H9 (cell line): ENCODE results near the gene FAP. TPM values are rescaled to one million over a fixed set of nuclear protein-coding genes. Genes with fewer than 3 reads are reported as not detected.

Experiments used
- DNase-seq: peaks from one replicate; pipeline ENCODE4 v3.0.0-alpha.2; 2017
- H2AFZ ChIP-seq: one replicate; pipeline ENCODE4 v1.6.1; 2013; ENCODE audit warnings: mild to moderate bottlenecking, low read length, control low read depth, moderate library complexity
- H2AK5ac ChIP-seq: 2 replicates; pipeline ENCODE4 v1.6.1; 2013; ENCODE audit warnings: low read length, control low read depth, mixed read lengths; ENCODE audit not compliant: insufficient read length
- H2BK120ac ChIP-seq: one replicate; pipeline ENCODE4 v1.6.1; 2013; ENCODE audit warnings: low read depth, mild to moderate bottlenecking, low read length, control low read depth, inconsistent platforms; ENCODE audit not compliant: poor library complexity, severe bottlenecking
- H2BK12ac ChIP-seq: 2 replicates; pipeline ENCODE4 v1.6.1; 2013; ENCODE audit warnings: low read length, control low read depth, mixed read lengths, low read depth; ENCODE audit not compliant: insufficient read length
- H2BK15ac ChIP-seq: 2 replicates; pipeline ENCODE4 v1.6.1; 2013; ENCODE audit warnings: low read depth, low read length, control low read depth
- H2BK20ac ChIP-seq: one replicate; pipeline ENCODE4 v1.6.1; 2013; ENCODE audit warnings: low read depth, mild to moderate bottlenecking, low read length, control low read depth, inconsistent platforms; ENCODE audit not compliant: poor library complexity, severe bottlenecking
- H2BK5ac ChIP-seq: 2 replicates; pipeline ENCODE4 v1.6.1; 2013; ENCODE audit warnings: low read length, control low read depth, mixed read lengths; ENCODE audit not compliant: insufficient read length
- H3K14ac ChIP-seq: 2 replicates; pipeline ENCODE4 v1.6.1; 2013; ENCODE audit warnings: low read length, control low read depth; ENCODE audit not compliant: insufficient read depth
- H3K18ac ChIP-seq: 2 replicates; pipeline ENCODE4 v1.6.1; 2013; ENCODE audit warnings: low read depth, mild to moderate bottlenecking, mixed read lengths, low read length, control low read depth; ENCODE audit not compliant: insufficient read length
- H3K23ac ChIP-seq: 2 replicates; pipeline ENCODE4 v1.6.1; 2013; ENCODE audit warnings: low read length, control low read depth, mixed read lengths, low read depth; ENCODE audit not compliant: insufficient read length
- H3K23me2 ChIP-seq: 2 replicates; pipeline ENCODE4 v1.6.1; 2013; ENCODE audit warnings: low read depth, mild to moderate bottlenecking, mixed read lengths, low read length, control low read depth; ENCODE audit not compliant: insufficient read length, poor library complexity, severe bottlenecking
- H3K27ac ChIP-seq: 2 replicates; pipeline ENCODE4 v1.5.1; 2013; ENCODE audit warnings: low read length, control low read depth, mixed read lengths, low read depth; ENCODE audit not compliant: insufficient read length
- H3K27me3 ChIP-seq: 2 replicates; pipeline ENCODE4 v1.6.1; 2013; ENCODE audit warnings: low read length, control low read depth, inconsistent platforms; ENCODE audit not compliant: insufficient read depth
- H3K4ac ChIP-seq: 2 replicates; pipeline ENCODE4 v1.6.1; 2013; ENCODE audit warnings: low read depth, mild to moderate bottlenecking, control low read depth, inconsistent platforms, low read length, moderate library complexity
- H3K4me1 ChIP-seq: 2 replicates; pipeline ENCODE4 v1.6.1; 2013; ENCODE audit warnings: low read length, control low read depth, inconsistent platforms; ENCODE audit not compliant: insufficient read depth
- H3K4me2 ChIP-seq: 2 replicates; pipeline ENCODE4 v1.6.1; 2013; ENCODE audit warnings: low read length, control low read depth, mixed read lengths; ENCODE audit not compliant: insufficient read length, insufficient read depth
- H3K56ac ChIP-seq: 2 replicates; pipeline ENCODE4 v1.6.1; 2013; ENCODE audit warnings: low read depth, mild to moderate bottlenecking, mixed read lengths, low read length, control low read depth; ENCODE audit not compliant: insufficient read length
- H3K79me1 ChIP-seq: 2 replicates; pipeline ENCODE4 v1.6.1; 2013; ENCODE audit warnings: low read depth, mild to moderate bottlenecking, moderate library complexity, low read length, control low read depth, inconsistent platforms; ENCODE audit not compliant: insufficient read depth, poor library complexity, severe bottlenecking
- H3K79me2 ChIP-seq: 2 replicates; pipeline ENCODE4 v1.6.1; 2013; ENCODE audit warnings: low read length, control low read depth, inconsistent platforms; ENCODE audit not compliant: insufficient read depth
- H3K9ac ChIP-seq: 2 replicates; pipeline ENCODE4 v1.6.1; 2013; ENCODE audit warnings: low read length, control low read depth, mixed read lengths; ENCODE audit not compliant: insufficient read length; ENCODE audit errors: extremely low read depth
- H3K9me3 ChIP-seq: one replicate; pipeline ENCODE4 v1.6.1; 2013; ENCODE audit warnings: low read depth, low read length, inconsistent platforms; ENCODE audit not compliant: control insufficient read depth
- H3T11ph ChIP-seq: one replicate; pipeline ENCODE4 v1.6.1; 2013; ENCODE audit warnings: mild to moderate bottlenecking, low read length, control low read depth, inconsistent platforms
- H4K20me1 ChIP-seq: one replicate; pipeline ENCODE4 v1.6.1; 2013; ENCODE audit not compliant: control insufficient read depth, insufficient read length, insufficient read depth
- H4K5ac ChIP-seq: 2 replicates; pipeline ENCODE4 v1.6.1; 2013; ENCODE audit warnings: low read depth, mild to moderate bottlenecking, mixed read lengths, low read length, control low read depth; ENCODE audit not compliant: insufficient read length
- H4K8ac ChIP-seq: replicated peaks from 2 replicates; pipeline ENCODE4 v1.6.1; 2013; ENCODE audit warnings: low read length, control low read depth, mixed read lengths, low read depth; ENCODE audit not compliant: insufficient read length
- H4K91ac ChIP-seq: 2 replicates; pipeline ENCODE4 v1.6.1; 2013; ENCODE audit warnings: low read depth, mild to moderate bottlenecking, moderate library complexity, mixed read lengths, low read length, control low read depth; ENCODE audit not compliant: insufficient read length
- H3K27ac Mint-ChIP-seq, 3 experiments: 2 replicates in 2 of 3; 3 replicates in 1 of 3; pipeline ENCODE4 v1.8.0; 2020 to 2021; ENCODE audit warnings: mixed read lengths in 3 of 3, mild to moderate bottlenecking in 1 of 3, moderate library complexity in 1 of 3
- H3K27me3 Mint-ChIP-seq: 2 replicates; pipeline ENCODE4 v1.8.0; 2021; ENCODE audit warnings: low read depth, mild to moderate bottlenecking, moderate library complexity, mixed read lengths
- H3K36me3 Mint-ChIP-seq, 3 experiments: 2 replicates in 2 of 3; 3 replicates in 1 of 3; pipeline ENCODE4 v1.8.0; 2020 to 2021; ENCODE audit warnings: low read depth in 3 of 3, mixed read lengths in 3 of 3; ENCODE audit not compliant: insufficient read depth in 1 of 3
- H3K4me1 Mint-ChIP-seq, 2 experiments: 2 replicates each; pipeline ENCODE4 v1.8.0; 2020; ENCODE audit warnings: mixed read lengths in 2 of 2
- H3K4me3 Mint-ChIP-seq, 2 experiments: 2 replicates in 1 of 2; 3 replicates in 1 of 2; pipeline ENCODE4 v1.8.0; 2020 to 2021; ENCODE audit warnings: mild to moderate bottlenecking in 2 of 2, mixed read lengths in 2 of 2, moderate library complexity in 1 of 2
- H3K9me3 Mint-ChIP-seq, 2 experiments: 2 replicates in 1 of 2; 3 replicates in 1 of 2; pipeline ENCODE4 v1.8.0; 2020; ENCODE audit warnings: mild to moderate bottlenecking in 2 of 2, mixed read lengths in 2 of 2, moderate library complexity in 1 of 2
- CTCF ChIP-seq: fragments of 200-600 bp; sonication (generic); conservative IDR thresholded peaks from 3 replicates; pipeline ENCODE4 v1.8.0; 2021; ENCODE audit warnings: antibody characterized with exemption, mild to moderate bottlenecking
- WGBS: extraction: QIAGEN DNeasy Blood & Tissue Kit; methylation state at CpG from one replicate; pipeline ENCODE4 v1.1.7; 2013; ENCODE audit warnings: missing lambda C conversion rate, low lambda C conversion rate, mixed read lengths; ENCODE audit not compliant: insufficient read length; ENCODE audit errors: extremely low coverage; 5-methylcytosine and 5-hydroxymethylcytosine counted together
- total RNA-seq: library from RNA; stranded (reverse); gene quantifications from 2 replicates; pipeline ENCODE4 v1.2.1, GENCODE V29; 2021

The FAP gene
- total RNA-seq, 1 experiment from 2014 or later, result not detected

GRCh38 chr2:162261032-162261945, 18.0 kb upstream of the FAP start:
- no peak overlapping the region for H4K5ac ChIP-seq
- H3K18ac ChIP-seq, result no peak overlapping the region
- H3K27ac ChIP-seq, result no peak overlapping the region
- Mint-ChIP-seq H3K4me3 (no peak overlapping the region), H3K4me1 (peaks cover 8 to 9% of the 10 kb centered on the region in 2 experiments), H3K27me3 (no peaks in the 10 kb centered on the region), H3K36me3 (no peaks in the 10 kb centered on the region), H3K9me3 (no peaks in the 10 kb centered on the region), H3K27ac (peak overlapping the region in 2 of 3 experiments; percentile 5 to 58; a peak in 2 of 7 replicates)
- no peak for DNase-seq
- no peak overlapping the region for H2BK12ac ChIP-seq
- no peak overlapping the region for H3K23ac ChIP-seq
- no peaks in the 10 kb centered on the region for H3K27me3 ChIP-seq
- no peak overlapping the region for H2AFZ ChIP-seq
- no peak overlapping the region for H2BK5ac ChIP-seq
- WGBS, result no CpG with 5 or more reads among the region's 4 CpGs
- H3K9ac ChIP-seq, result no peak overlapping the region
- H4K20me1 ChIP-seq, result no peaks in the 10 kb centered on the region
- H4K91ac ChIP-seq, result no peak overlapping the region
- H2BK15ac ChIP-seq, result no peak overlapping the region
- no peaks in the 10 kb centered on the region for H3K79me2 ChIP-seq
- H3K4me1 ChIP-seq, result no peaks in the 10 kb centered on the region
- no peak overlapping the region for H3K4ac ChIP-seq
- no peak overlapping the region for H4K8ac ChIP-seq
- H3T11ph ChIP-seq, result no peak overlapping the region
- H3K23me2 ChIP-seq, result no peaks in the 10 kb centered on the region
- no peak overlapping the region for H2AK5ac ChIP-seq
- no peak overlapping the region for H2BK120ac ChIP-seq
- H3K56ac ChIP-seq, result no peak overlapping the region
- H3K9me3 ChIP-seq, result no peaks in the 10 kb centered on the region
- H2BK20ac ChIP-seq, result no peak overlapping the region
- no peak overlapping the region for H3K14ac ChIP-seq
- no peaks in the 10 kb centered on the region for H3K79me1 ChIP-seq
- TF ChIP-seq CTCF, result no peak
- no peak overlapping the region for H3K4me2 ChIP-seq
